Esophagus mucosa (tissue), 1 donor: Measurements from ENCODE around the gene CREG2. TPM values are rescaled to one million over a fixed set of nuclear protein-coding genes. Genes with fewer than 3 reads are reported as not detected.

Source experiments
- ATAC-seq: fragments of 200-7000 bp; cut with Tn5 transposase; one replicate; pipeline ENCODE4 v1.9.1; 2020
- total RNA-seq: library from RNA; stranded (reverse); gene quantifications from one replicate; pipeline ENCODE4 v1.2.4, GENCODE V29; 2023
- donor health status: DM: yes; HTN: yes; CAD: no.

Gene CREG2
- total RNA-seq, 1 donor from 2014 or later = 2.3 TPM

DNA sequence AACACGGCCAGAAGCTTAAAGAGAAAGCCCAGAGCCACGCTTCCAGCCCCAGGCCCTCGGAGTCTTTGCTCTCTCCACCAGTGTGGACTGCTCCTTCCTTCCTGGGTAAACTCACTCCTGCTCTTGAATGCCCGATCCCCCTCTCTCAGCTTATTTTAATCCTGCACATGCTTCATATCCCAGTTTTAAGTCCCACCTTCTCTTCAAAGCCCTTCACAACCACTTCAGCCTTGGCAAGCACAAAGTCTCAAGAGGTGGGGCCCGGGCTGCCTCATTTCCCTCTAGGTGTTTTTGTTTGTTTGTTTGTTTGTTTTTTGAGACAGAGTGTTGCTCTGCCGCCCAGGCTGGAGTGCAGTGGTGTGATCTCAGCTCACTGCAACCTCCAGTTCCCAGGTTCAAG lies 21.6 kb upstream of the CREG2 start:
- ATAC-seq = no peak

DNA sequence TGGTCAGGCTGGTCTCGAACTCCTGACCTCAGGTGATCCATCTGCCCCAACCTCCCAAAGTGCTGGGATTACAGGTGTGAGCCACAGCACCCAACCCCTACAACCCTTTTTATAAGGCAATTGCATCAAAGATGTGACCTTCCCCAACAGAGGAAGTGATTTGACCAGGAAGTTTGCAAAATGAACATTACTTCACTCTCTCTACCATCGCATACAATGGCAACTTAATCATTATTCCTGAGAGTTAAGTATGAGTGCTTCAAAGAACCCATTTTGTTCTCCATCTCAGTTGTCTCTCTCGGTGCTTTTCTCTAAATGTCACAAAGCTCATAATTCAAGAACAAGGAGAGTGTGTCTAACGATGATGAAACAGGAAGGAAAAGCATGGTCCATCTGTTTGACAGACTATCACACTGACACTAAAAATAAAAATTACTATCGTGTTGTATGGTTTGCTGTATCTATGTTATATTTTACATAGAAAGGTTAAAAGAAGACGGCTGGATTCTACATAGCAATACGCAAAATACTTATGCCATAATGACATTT lies 18.1 kb upstream of the CREG2 start:
- no peak for ATAC-seq

DNA sequence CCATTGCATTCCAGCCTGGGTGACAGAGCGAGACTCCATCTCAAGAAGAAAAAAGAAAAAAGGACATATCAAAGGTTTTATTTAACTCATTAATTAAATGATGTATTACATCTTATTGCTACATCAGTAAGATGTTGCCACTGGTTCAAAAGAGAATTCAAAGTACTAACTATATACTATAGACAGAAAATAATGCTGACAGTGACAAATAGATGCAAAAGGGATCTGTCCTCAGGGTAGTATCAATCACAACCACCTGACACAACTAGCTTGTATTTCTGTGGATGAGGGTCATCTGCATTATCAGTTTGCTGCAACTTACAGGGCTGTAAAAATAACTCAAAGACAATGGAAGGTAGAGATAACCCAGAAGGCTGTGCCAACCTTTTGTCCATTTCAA lies 16.4 kb upstream of the CREG2 start:
- ATAC-seq = no peak

DNA sequence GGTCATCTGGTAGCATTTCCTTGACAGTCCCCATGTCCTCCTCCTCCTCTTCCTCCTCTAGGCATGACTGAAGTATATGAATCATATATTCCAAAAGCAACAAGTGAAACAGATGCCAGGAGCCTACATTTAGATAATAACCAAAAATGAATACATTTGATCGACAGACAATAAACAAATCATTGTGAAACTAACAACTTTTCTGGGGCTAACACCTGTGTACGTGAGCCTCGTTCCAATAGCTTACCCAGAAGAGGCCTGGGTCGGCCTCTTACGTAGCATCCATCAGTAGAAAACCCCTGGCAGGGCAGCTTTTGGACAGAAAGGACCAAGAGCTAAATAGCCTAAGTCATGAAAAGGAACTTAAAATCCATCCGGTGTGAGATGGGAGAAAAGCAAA lies 15.3 kb upstream of the CREG2 start:
- no peak for ATAC-seq

DNA sequence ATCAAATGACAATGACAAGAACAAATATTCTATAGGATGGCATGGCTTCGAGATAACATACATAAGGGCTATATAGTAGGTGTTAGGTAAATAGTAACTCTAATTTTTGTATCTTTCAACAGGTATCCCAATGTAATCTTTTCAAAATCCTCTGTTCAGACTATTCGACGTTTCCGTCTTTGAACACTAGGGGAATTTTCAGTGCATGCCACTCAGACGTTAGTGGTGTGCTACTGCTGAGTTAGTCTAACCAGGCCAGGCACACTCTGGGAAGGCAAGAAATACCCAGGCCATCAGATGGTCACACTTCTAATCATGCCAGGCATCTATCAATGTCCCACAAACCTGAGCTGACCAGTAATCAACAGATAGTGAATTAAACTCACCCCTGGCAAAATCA lies 14.6 kb upstream of the CREG2 start:
- no peak for ATAC-seq

DNA sequence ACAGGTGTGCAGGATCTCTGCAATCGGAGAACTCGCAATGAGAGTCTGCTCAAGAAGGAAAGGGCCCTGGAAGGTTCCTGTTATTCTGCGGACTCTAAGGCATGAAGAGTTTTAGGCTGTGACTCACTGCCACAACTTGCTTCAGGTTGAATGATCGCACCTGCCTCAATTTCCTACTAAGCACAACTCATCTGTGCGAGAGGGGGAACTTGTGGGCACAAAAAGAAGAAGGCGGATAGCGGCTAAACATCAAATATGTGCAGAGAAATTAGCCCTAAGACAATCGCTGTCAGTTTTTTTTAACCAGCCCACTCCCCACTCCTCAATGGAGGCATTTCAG lies 14.0 kb upstream of the CREG2 start:
- ATAC-seq = no peak

DNA sequence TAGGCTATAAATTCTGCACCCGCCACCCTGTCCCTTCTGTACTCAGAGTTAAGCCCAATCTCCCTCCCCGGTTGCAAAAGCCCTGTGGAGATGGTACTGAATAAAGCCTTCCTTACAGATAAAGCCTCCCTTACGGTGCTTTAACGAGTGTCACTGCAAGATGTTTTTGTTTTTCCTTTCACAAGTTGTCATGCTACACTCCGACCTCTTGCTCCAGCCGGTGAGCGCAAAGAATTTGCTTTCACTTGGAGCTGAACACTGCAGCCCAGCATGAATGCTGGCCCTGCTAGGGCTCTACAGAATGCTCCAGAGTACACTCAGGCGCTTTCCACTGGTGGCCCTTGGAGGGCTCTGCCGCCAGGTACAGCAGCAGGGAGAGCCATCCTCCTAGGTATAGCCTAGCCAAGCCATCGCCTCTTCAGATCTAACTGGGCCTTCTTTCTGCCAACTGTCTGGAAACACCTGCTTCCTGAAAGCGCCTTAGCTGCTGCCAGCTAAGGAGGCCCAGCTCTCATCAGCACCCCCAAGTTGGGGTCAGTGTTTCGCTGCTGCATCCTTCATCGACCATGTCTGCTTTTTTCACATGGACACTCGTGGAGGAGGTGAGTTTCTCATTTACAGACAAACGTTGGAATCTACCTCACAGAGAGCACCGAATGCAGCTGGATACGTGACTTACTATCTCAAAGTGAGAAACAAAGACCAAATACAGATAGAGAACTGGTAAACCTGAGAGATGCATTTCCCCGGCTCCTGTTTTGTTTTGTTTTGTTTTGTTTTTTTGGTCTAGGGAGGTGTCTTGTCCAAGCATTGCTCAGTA lies 13.4 kb upstream of the CREG2 start:
- ATAC-seq = no peak

DNA sequence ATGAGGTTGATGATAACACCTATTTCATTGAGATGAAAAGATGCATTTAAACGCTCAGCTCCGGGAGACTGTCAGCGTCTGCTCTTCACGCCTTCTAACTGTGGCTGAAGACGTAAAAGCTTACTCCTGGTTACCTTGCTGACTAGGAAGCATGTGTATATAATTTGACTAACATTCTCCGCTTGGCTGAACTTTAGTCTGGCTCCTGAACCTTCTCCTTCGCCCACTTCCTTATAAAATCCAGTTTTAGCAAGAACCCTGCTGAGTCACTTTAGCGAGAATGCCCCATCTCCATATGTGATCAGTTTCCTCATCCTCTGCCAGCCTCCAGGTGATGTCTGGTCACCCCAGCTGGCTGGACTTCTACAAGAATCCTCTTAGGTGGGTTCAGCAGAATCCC lies 12.7 kb upstream of the CREG2 start:
- peak; percentile 85 for ATAC-seq

DNA sequence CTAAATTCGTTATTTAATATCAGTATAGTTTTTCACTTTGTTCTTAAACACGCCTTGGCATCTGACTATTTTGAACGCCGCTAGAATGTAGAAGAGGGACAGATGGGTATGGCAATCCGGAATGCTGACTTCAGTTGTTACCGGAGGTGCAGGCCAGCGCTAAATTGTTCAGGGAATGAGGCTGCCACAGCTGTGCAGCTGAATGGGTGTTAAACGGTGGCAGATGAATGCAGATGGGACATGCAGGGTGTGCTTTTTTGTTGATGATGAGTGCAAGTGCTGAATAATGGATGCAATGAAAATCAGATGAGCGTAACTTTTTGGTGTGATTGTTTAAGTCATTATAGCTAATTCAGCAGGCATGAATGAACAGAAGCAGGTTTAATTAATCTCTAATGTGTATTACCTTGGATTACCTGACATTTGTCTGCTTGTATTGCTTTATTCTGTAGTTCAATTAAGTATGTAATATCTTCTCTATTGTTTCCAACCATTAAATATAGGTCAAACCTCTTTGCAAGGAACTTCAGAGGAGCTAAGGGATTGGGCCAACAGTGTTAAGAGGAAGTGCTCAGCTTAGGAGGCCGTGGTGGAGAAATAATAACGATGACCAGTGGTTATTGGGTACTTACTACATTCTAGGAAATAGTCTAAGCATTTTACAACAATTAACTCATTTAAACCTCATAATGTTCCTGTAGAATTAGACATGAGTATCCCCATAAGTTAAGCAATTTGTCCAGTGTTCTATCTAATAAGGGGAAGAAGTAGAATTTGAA lies 11.9 kb upstream of the CREG2 start:
- ATAC-seq = no peak

DNA sequence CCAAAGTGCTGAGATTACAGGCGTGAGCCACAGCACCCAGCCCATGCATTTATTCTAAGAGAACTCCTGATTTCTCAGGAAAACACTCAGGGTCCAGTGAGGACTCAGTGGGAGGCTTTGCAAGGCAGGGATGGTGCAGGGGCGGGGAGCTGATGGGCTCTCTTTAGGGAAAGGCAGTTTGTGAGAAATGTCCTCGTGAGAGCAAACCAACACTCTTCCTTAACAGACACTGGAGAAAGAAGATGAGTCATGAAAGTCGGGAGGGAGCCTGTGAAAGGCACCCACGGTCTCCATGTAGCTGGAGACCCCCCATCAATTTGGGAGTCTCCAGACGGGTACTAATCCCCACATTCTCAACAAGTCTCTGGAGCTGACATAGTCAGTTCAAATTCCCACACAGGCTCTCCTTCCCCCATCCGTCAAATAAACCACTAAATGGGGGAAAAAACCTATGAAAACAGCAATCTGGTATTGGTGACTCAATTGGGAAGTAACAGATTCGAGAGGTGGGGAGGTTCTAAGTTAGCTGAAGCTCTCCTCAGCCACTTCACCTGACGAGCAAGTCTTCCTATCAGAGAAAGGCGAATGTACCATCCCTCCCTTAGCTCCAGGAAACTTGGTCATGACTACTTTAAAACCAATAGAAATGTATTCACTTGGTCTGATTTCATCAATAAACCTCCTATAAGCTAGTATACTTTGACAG lies 11.0 kb upstream of the CREG2 start:
- ATAC-seq = no peak

DNA sequence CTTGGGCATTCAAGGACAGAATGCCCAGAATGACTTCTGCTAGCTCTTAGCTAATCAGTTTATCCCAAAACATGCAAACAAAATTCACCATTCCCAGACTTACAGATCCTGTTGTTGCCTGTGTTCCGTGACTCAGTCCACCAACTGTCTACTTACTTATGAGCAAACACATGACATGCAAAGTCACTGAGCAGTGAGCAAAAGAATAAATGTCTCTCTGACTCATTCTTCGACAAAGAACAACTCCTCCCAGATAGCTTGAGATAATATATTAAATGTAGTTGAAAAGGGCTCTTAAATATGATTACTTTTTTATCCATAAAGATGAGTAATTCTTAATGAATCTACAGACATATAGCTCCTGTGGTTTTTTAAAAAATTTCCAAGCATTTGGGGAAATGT lies 9.0 kb upstream of the CREG2 start:
- peak; percentile 84 for ATAC-seq

DNA sequence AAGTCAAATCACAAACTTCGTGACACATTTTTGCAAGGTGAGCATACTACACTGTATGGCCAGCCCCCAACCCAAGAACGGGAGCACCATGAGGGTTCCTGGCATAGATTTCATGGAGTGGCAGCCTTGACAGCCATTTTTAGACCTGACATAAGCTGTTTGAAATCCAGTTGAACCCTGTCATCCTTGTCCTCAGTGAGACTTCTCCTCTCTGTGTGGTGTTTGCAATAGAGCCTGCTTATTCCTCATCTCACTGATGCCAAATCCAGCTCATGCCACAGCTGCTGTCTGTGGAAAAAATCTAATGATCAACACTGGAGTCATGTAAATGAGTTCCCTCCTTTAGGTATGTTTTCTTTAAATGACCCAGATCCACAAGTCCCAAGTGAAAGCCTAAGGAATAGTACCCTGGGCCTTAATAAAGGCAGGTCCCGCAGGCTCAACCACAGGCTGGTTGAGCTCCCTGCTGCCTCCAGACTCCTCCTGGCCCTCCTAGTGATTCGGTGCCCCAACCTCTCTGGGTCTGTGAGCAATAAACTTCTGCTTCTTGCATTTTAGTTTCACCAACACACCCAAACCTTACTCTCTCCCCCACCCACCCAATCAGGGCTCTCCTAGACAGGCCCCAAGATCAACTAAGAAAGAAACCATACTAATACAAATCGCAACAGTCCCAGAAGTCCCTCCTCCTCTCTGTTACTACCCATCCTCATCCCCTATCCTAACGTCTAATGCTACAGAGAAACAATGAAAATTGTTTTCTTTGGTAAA lies 8.4 kb upstream of the CREG2 start:
- ATAC-seq = peak; percentile 34

DNA sequence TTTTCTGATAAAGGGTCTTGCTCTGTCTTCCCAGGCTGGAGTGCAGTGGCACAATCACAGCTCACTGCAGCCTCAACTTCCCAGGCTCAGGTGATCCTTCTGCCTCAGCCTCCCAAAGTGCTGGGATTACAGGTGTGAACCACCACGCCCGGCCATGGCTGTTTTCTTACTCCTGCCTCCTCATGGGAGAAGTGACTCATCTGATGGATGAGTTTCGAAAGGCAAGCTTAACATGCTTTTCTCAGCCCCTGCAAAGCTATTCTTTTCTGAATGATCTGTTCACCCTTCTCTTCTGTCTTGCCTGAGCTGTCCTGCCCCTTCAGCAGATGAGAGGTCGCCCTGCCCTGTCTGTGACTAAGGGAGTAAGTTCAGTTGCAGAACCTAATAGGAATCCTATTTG lies 929 bp upstream of the CREG2 start:
- peak; percentile 84 for ATAC-seq

DNA sequence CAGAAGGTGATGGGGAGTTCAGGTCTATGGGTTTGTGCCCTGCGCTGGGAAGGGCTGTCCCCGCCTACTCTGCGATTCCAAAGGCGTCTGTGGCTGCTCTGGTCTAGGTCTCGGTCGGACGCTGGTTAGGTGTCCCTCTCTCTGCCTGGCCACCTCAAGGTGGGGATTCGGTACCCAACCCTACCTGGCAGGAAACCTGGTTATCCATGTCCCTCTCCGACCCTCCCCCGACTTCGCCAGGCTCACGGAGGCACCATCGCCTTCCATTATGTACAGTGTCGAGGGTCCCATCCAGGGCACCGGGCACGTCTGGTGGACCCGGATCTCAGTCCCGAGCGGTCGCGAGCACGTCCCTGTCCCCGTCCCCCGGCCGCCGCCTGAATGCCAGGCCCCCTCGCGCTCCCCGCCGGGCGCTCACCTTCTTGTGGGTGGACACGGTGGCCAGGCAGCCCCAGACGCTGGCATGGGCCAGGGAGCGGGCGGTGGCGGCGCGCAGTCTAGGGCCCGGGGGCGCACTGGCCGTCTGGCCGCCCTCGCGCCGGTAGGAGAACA lies 628 bp downstream of the CREG2 start:
- ATAC-seq = peak; percentile 10

DNA sequence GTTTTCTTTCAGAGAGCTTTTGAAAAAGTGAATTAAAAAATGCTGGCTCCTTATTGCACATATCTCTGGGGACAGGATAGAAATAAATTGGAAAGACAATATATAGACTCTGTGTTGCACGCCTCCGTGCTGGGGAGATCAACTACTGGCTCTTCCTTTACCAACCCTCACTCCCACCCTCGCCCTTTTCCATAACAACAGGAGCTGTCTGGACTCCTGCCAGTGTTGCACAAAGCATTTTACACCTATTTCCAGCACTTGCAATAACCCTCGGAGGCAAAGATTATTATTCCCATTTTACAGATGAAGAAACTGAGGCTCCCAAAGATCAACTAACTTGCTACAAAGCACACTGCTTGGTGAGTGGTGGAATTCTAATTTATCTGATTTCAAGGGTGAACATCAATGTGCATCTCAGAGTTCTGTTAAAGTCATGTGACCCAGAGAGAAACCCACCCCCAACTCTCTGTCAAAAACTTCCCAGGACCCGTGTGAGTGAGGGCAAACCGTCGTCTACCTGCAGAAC lies 4.2 kb downstream of the CREG2 start:
- no peak for ATAC-seq

DNA sequence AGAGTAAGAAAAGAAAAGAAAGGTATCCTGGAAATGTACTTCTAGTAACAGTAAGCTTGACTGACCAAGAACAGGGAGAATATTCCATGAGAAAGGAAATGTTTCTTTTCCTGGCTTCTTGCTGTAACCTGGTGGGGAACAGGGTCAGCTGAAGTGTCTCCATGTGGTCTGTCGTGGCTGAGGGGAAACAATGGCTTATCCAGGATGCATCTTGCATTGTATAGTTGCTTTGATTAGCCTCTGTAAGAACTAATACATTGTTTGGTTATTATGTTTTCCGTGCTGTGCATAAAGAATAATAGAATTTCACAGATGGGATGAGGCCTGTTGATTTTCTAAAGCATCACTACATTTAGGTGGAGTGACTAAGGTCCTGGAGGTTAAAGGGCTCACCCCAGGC lies 4.9 kb downstream of the CREG2 start:
- ATAC-seq = no peak

DNA sequence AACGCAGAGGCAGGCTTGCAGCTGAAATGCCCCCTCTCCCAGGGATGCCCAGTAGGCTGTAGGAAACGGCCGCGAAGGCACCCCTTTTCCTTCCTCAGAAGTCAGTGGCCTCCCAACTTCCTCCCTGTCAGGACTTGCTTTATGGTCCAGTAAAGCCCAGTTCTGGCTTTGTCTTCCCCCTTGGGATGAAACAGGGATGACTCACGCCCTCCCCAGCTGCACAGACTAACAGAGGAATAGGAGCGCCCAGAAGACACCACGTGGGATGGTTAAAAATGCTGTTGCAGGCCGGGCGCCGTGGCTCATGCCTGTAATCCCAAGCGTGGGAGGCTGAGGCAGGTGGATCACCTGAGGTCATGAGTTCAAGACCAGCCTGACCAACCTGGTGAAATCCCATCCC lies 6.9 kb downstream of the CREG2 start:
- ATAC-seq = peak; percentile 98

DNA sequence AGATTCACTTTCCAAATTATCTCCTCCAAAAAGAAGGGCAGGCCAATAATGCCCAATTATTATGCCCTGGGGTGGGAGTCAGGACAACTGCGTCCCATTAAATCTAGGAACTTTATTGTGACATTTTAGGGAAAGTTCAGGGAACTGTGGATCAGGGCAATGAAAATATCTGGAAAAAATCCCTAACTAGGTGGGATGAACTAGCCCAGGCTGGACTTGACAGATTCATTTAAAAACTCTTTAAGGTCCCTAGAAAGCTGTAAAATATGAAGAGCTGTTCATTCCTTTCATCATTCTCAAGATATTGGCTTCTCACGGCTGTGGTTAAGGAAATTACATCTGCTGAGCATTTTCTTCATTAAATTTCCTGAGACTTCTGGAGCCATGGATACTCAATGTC lies 8.2 kb downstream of the CREG2 start:
- ATAC-seq = no peak

DNA sequence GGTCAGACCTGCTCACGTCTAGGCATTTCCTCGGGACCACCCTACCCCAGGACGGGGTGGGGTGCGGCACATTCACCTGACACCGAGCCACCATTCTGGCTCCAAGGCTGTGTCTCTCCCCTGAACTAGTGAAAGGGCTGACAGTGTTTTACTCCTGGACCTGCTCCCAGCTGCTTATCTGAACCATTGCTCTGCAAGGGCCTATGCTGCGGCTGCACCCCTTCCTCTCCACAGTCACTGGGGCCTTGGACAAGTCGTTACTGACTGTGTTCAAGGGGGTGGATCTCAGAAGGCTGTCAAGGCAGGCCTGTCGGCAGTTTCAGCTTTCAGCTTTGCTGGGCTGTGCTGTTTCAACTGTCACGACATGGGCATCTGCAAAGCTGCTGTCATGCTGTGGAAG lies 11.7 kb downstream of the CREG2 start:
- ATAC-seq = no peak

DNA sequence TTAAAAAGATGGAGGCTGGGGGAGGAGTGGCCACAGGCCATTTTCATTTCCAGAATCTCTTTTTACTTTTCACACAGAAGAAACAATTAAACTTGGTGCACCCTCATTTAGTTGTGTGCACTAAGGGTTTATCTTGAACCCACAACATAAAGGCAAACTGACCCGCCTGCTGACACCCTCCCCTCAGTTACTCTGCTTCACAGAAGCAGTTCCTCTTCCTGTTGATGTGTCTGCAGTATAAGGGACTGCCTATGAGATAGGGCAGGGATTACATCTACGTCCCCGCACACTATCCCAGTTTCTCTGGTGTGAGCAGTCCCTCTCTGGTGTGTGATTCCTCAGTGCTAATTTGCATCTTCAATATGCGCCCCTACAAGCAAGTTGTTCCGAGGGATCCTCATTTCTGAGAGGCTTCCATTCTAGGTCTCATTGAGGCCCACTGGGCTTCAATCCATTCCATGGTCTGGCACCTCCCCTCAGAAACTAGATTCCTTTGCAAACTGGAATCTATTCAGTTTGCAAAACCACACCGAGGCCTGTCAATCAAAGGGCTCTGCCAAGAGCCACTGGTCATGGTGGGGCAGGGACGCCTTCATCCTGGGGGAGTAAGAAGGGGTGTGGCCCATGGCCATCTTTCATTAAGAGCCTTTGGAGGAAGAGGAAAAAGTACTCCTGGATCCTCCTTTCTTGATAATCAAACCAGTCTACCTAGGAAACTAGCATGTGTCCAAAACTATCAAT lies 12.3 kb downstream of the CREG2 start:
- no peak for ATAC-seq

DNA sequence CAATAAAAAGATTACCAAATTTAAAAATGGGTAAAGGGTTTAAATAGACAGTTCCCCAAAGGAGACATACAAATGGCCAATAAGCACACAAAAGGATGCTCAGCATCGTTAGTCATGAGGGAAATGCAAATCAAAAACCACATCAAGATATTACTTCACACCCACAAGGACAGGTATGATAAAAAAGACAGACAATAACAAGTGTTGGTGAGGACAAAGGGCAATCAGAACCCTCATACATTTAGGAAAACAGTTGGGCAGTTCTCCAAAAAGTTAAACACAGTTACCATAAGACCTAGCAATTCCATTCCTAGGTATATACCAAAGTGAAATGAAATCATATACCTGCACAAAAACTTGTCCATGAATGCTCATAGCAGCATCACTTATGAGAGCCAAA lies 14.5 kb downstream of the CREG2 start:
- ATAC-seq = no peak
